ENCODE results near the gene ADARB2. TPM values are rescaled to one million over a fixed set of nuclear protein-coding genes. Genes with fewer than 3 reads are reported as not detected.
A peak's percentile ranks its signal among the peaks of the same experiment; 100 is the strongest.

ADARB2 gene
- total RNA-seq, 4 donors from 2014 or later: 8.4 to 23.2 (median 19.6) TPM

GRCh38 chr10:1515780-1516491 is 221.4 kb downstream of the ADARB2 start:
- Histone ChIP-seq H3K9me3 (no peaks in the 10 kb centered on the region), H3K27ac (no peak overlapping the region), H3K4me1 (no peaks in the 10 kb centered on the region), H3K4me3 (no peak overlapping the region), H3K36me3 (no peaks in the 10 kb centered on the region), H3K27me3 (no peaks in the 10 kb centered on the region)
- WGBS, 2 donors: 84 to 87% methylated on average over 18 of the region's 18 CpGs
- TF ChIP-seq EP300 (IDR thresholded peaks at IDR 0.05) (no peak), POLR2A (IDR thresholded peaks at IDR 0.05) (no peak)
- no peak for DNase-seq (ENCODE audit: low spot score in 2 of 2)

GRCh38 chr10:1515121-1515779 is 222.1 kb downstream of the ADARB2 start:
- Histone ChIP-seq H3K9me3 (no peaks in the 10 kb centered on the region), H3K27ac (peak overlapping the region in 1 of 4 donors; percentile 32), H3K27me3 (no peaks in the 10 kb centered on the region), H3K36me3 (no peaks in the 10 kb centered on the region), H3K4me1 (no peaks in the 10 kb centered on the region), H3K4me3 (no peak overlapping the region)
- 87 to 88% methylated on average over 12 to 14 of the region's 14 CpGs for WGBS, 2 donors
- DNase-seq (ENCODE audit: low spot score in 2 of 2): no peak
- TF ChIP-seq EP300 (IDR thresholded peaks at IDR 0.05): no peak
- no peak for TF ChIP-seq POLR2A (IDR thresholded peaks at IDR 0.05)
- TF ChIP-seq, protein P1, sequence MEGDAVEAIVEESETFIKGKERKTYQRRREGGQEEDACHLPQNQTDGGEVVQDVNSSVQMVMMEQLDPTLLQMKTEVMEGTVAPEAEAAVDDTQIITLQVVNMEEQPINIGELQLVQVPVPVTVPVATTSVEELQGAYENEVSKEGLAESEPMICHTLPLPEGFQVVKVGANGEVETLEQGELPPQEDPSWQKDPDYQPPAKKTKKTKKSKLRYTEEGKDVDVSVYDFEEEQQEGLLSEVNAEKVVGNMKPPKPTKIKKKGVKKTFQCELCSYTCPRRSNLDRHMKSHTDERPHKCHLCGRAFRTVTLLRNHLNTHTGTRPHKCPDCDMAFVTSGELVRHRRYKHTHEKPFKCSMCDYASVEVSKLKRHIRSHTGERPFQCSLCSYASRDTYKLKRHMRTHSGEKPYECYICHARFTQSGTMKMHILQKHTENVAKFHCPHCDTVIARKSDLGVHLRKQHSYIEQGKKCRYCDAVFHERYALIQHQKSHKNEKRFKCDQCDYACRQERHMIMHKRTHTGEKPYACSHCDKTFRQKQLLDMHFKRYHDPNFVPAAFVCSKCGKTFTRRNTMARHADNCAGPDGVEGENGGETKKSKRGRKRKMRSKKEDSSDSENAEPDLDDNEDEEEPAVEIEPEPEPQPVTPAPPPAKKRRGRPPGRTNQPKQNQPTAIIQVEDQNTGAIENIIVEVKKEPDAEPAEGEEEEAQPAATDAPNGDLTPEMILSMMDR (IDR thresholded peaks at IDR 0.05): no peak

GRCh38 chr10:1514681-1515080 is 222.6 kb downstream of the ADARB2 start:
- no peaks in the 10 kb centered on the region for H3K9me3 ChIP-seq
- no peaks in the 10 kb centered on the region for H3K27me3 ChIP-seq
- TF ChIP-seq EP300 (IDR thresholded peaks at IDR 0.05): peak in 1 of 2 donors; percentile 61
- no peak for TF ChIP-seq POLR2A (IDR thresholded peaks at IDR 0.05)
- TF ChIP-seq, protein P1 (IDR thresholded peaks at IDR 0.05): no peak
- WGBS, 2 donors: 48 to 55% methylated on average over 8 of the region's 8 CpGs
- no peaks in the 10 kb centered on the region for H3K4me1 ChIP-seq
- no peaks in the 10 kb centered on the region for H3K36me3 ChIP-seq
- peak; percentile 37 to 50 for DNase-seq (ENCODE audit: low spot score in 2 of 2)
- H3K27ac ChIP-seq: no peak overlapping the region
- H3K4me3 ChIP-seq: no peak overlapping the region

- no peak for DNase-seq (ENCODE audit: low spot score in 2 of 2)
- TF ChIP-seq EP300 (IDR thresholded peaks at IDR 0.05): no peak
- TF ChIP-seq POLR2A (IDR thresholded peaks at IDR 0.05): no peak
- TF ChIP-seq, protein P1 (IDR thresholded peaks at IDR 0.05): no peak
- Histone ChIP-seq H3K27ac (no peak overlapping the region), H3K27me3 (no peaks in the 10 kb centered on the region), H3K4me3 (no peak overlapping the region), H3K4me1 (no peaks in the 10 kb centered on the region), H3K9me3 (no peaks in the 10 kb centered on the region), H3K36me3 (no peaks in the 10 kb centered on the region)
- WGBS, 2 donors: 89% methylated on average over 10 to 14 of the region's 14 CpGs
These were observed 224.1 kb downstream of the ADARB2 start for GRCh38 chr10:1513221-1513620.

- Histone ChIP-seq H3K9me3 (peaks cover 0 to 6% (median 0%) of the 10 kb centered on the region in 4 donors), H3K27ac (no peak overlapping the region), H3K4me1 (no peaks in the 10 kb centered on the region), H3K36me3 (no peaks in the 10 kb centered on the region), H3K4me3 (no peak overlapping the region), H3K27me3 (no peaks in the 10 kb centered on the region)
- DNase-seq (ENCODE audit: low spot score in 2 of 2): no peak
- no peak for TF ChIP-seq POLR2A (IDR thresholded peaks at IDR 0.05)
- TF ChIP-seq, protein P1 (IDR thresholded peaks at IDR 0.05): no peak
- no peak for TF ChIP-seq EP300 (IDR thresholded peaks at IDR 0.05)
- WGBS, 2 donors: 58 to 66% methylated on average over 15 of the region's 15 CpGs
These were observed 228.3 kb downstream of the ADARB2 start for GRCh38 chr10:1509011-1509530.
